Kasumi-1 (cell line): Measurements from ENCODE around the gene MED15.
"Not testable (repeated sequence)": the region's sequence is repeated elsewhere in the genome, so short reads cannot be mapped to it uniquely, and the experiment has no call there.

Source experiments
- DNase-seq, 2 experiments: peaks; one replicate each; lab custom pipeline; 2025; lab: John Stamatoyannopoulos, UW

Gene MED15

GRCh38 chr22:20531404-20532201 lies 24.2 kb downstream of the MED15 start:
- DNase-seq: peak; percentile 17 to 28

GRCh38 chr22:20532256-20532993 lies 25.0 kb downstream of the MED15 start:
- DNase-seq: no peak

- no peak for DNase-seq
Measured at GRCh38 chr22:20533095-20533878, 25.9 kb downstream of the MED15 start.

GRCh38 chr22:20533879-20534265 lies 26.5 kb downstream of the MED15 start:
- DNase-seq: peak; percentile 9 to 11

- DNase-seq: no peak
Measured at GRCh38 chr22:20536590-20537324, 29.3 kb downstream of the MED15 start.

- DNase-seq: no peak
Measured at GRCh38 chr22:20537325-20537756, 29.9 kb downstream of the MED15 start.

GRCh38 chr22:20537983-20538382 lies 30.6 kb downstream of the MED15 start:
- no peak for DNase-seq

- not testable (repeated sequence) for DNase-seq
Measured at GRCh38 chr22:20538875-20539274, 31.5 kb downstream of the MED15 start.

- no peak for DNase-seq
Measured at GRCh38 chr22:20542055-20542454, 34.6 kb downstream of the MED15 start.

- no peak for DNase-seq
Measured at GRCh38 chr22:20542736-20543135, 35.3 kb downstream of the MED15 start.

- DNase-seq: not testable (repeated sequence)
Measured at GRCh38 chr22:20545318-20545634, 37.9 kb downstream of the MED15 start.

- no peak for DNase-seq
Measured at GRCh38 chr22:20545681-20546521, 38.5 kb downstream of the MED15 start.

- DNase-seq: no peak
Measured at GRCh38 chr22:20546541-20546950, 39.1 kb downstream of the MED15 start.

GRCh38 chr22:20547029-20547428 lies 39.6 kb downstream of the MED15 start:
- no peak for DNase-seq

GRCh38 chr22:20548806-20549205 lies 41.4 kb downstream of the MED15 start:
- DNase-seq: no peak

- DNase-seq: peak; percentile 60 to 71
Measured at GRCh38 chr22:20549232-20549841, 41.9 kb downstream of the MED15 start.

GRCh38 chr22:20550057-20550817 lies 42.8 kb downstream of the MED15 start:
- DNase-seq: no peak

- no peak for DNase-seq
Measured at GRCh38 chr22:20550851-20551744, 43.7 kb downstream of the MED15 start.
